Measurements from ENCODE around the gene GSPT1. TPM values are rescaled to one million over a fixed set of nuclear protein-coding genes. Genes with fewer than 3 reads are reported as not detected.

GSPT1 gene
- total RNA-seq, 1 experiment from 2014 or later, result 194 TPM

- CTCF ChIA-PET, result no interaction called here
- peak; percentile 96 for ATAC-seq
- H3K27me3 ChIP-seq (ENCODE audit: control insufficient read depth, insufficient read depth, low read length), result no peaks in the 10 kb centered on the region
- POLR2A ChIA-PET, result no interaction called here
- no peak for TF ChIP-seq TCF7L2 (IDR thresholded peaks at IDR 0.05; ENCODE audit: low read depth, low read length)
- peak; percentile 97 for TF ChIP-seq POLR2AphosphoS5 (IDR thresholded peaks at IDR 0.05; ENCODE audit: low read depth, low read length)
- no peak for TF ChIP-seq CTCF (IDR thresholded peaks at IDR 0.05)
- peak; percentile 62 for TF ChIP-seq SIN3A (IDR thresholded peaks at IDR 0.05; ENCODE audit: borderline replicate concordance, insufficient read depth, low read depth, low read length)
- 0 out of 4 replicates have a peak, but pooled peaks of 1 of the 2 experiments have one; percentile 29 for TF ChIP-seq REST (IDR thresholded peaks at IDR 0.05; ENCODE audit: insufficient read depth in 1 of 2, low read depth in 2 of 2, low read length in 1 of 2)
- in situ Hi-C loops (cut with HindIII; ENCODE audit: low pct_unique_long_range_greater_than_20kb, low sequenced_read_pairs), result no loop called here
- peak; percentile 73 for DNase-seq (ENCODE audit: low read depth, low spot score)
- peaks cover 32% of the 10 kb centered on the region for H3K36me3 ChIP-seq (ENCODE audit: control insufficient read depth, insufficient read depth, low read length)
- peak within 1 kb of the TSS; percentile 95 for H3K27ac ChIP-seq (ENCODE audit: low read length)
- H3K9me3 ChIP-seq (ENCODE audit: control insufficient read depth, insufficient read depth, low read depth, low read length), result no peaks in the 10 kb centered on the region
- H3K4me1 ChIP-seq (ENCODE audit: control insufficient read depth, insufficient read depth, low read length), result peaks cover 8% of the 10 kb centered on the region; the same call in 1 of the 2 replicates
- TSS peak; percentile 92 for BruUV-seq (replicated peaks)
- intact Hi-C loops (cut with micrococcal nuclease; ENCODE audit: unreplicated experiment), result no loop called here
- peak within 1 kb of the TSS; percentile 74 to 96 for H3K4me3 ChIP-seq (ENCODE audit: low read depth in 2 of 2, low read length in 2 of 2)
Measured at GRCh38 chr16:11851294-11852091, 64.3 kb downstream of the GSPT1 start, which contains the start of gene RSL1D1. Gene RSL1D1, minus strand, starts transcription at chr16:11851542. Its CDS starts 30 bp downstream, at chr16:11851512.

DNA sequence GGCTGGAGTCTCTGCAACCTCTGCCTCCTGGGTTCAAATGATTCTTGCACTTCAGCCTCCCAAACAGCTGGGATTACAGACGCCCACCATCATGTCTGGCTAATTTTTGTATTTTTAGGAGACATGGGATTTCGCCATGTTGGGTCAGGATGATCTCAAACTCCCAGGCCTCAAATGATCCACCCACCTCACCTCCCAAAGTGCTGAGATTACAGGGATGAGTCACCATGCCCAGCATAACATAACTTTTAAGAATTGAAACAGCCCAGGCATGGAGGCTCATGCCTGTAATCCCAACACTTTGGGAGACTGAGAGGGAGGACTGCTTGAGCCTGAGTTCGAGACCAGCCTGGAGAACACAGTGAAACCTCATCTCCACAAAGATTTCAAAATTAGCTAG is 66.9 kb downstream of the GSPT1 start:
- in situ Hi-C loops (cut with HindIII; ENCODE audit: low pct_unique_long_range_greater_than_20kb, low sequenced_read_pairs), result no loop called here
- BruUV-seq (replicated peaks), result no TSS peak
- no peak for ATAC-seq
- intact Hi-C loops (cut with micrococcal nuclease; ENCODE audit: unreplicated experiment), result no loop called here
- ChIA-PET CTCF (no interaction called here), POLR2A (interaction anchor here (0.6 kb wide), 2 partner anchors 17 to 44 kb away, joined by 3 to 11 read pairs; no protein-coding TSS in a partner anchor)
- DNase-seq (ENCODE audit: low read depth, low spot score), result no peak
- Histone ChIP-seq H3K4me3 (ENCODE audit: low read depth in 2 of 2, low read length in 2 of 2) (no peak overlapping the region), H3K27me3 (ENCODE audit: control insufficient read depth, insufficient read depth, low read length) (no peaks in the 10 kb centered on the region), H3K4me1 (ENCODE audit: control insufficient read depth, insufficient read depth, low read length) (peaks cover 8% of the 10 kb centered on the region; the same call in 1 of the 2 replicates), H3K9me3 (ENCODE audit: control insufficient read depth, insufficient read depth, low read depth, low read length) (no peaks in the 10 kb centered on the region), H3K27ac (ENCODE audit: low read length) (no peak overlapping the region; the same call in 1 of the 2 replicates), H3K36me3 (ENCODE audit: control insufficient read depth, insufficient read depth, low read length) (peaks cover 49% of the 10 kb centered on the region)
- TF ChIP-seq CTCF (IDR thresholded peaks at IDR 0.05) (no peak), SIN3A (IDR thresholded peaks at IDR 0.05; ENCODE audit: borderline replicate concordance, insufficient read depth, low read depth, low read length) (no peak), TCF7L2 (IDR thresholded peaks at IDR 0.05; ENCODE audit: low read depth, low read length) (no peak), POLR2AphosphoS5 (IDR thresholded peaks at IDR 0.05; ENCODE audit: low read depth, low read length) (no peak), REST (IDR thresholded peaks at IDR 0.05; ENCODE audit: insufficient read depth in 1 of 2, low read depth in 2 of 2, low read length in 1 of 2) (no peak)

All from Panc1 (cell line).